HG02884 (cell line): Measurements from ENCODE around the gene TUBB4B.

Experiments
- ATAC-seq: cut with Tn5 transposase; IDR thresholded peaks from one replicate; pipeline ENCODE4 v1.9.1; 2021; ENCODE audit warnings: mild to moderate bottlenecking, moderate library complexity; ENCODE audit not compliant: unreplicated experiment

TUBB4B gene

GRCh38 chr9:137212520-137212919 is 28.6 kb upstream of the TUBB4B start:
- no peak for ATAC-seq

GRCh38 chr9:137213160-137214060 is 27.7 kb upstream of the TUBB4B start:
- ATAC-seq = no peak

GRCh38 chr9:137214620-137215019 is 26.5 kb upstream of the TUBB4B start:
- ATAC-seq = no peak

- ATAC-seq = no peak
These were observed 25.7 kb upstream of the TUBB4B start for GRCh38 chr9:137215196-137215986.

- ATAC-seq = no peak
These were observed 24.7 kb upstream of the TUBB4B start for GRCh38 chr9:137216188-137216965.

- ATAC-seq = no peak
These were observed 23.5 kb upstream of the TUBB4B start for GRCh38 chr9:137217276-137218211.

- no peak for ATAC-seq
These were observed 22.8 kb upstream of the TUBB4B start for GRCh38 chr9:137218212-137218753.

- ATAC-seq = no peak
These were observed 22.3 kb upstream of the TUBB4B start for GRCh38 chr9:137218754-137219271.

- no peak for ATAC-seq
These were observed 21.2 kb upstream of the TUBB4B start for GRCh38 chr9:137219757-137220316.

GRCh38 chr9:137220317-137221094 is 20.6 kb upstream of the TUBB4B start:
- no peak for ATAC-seq

- no peak for ATAC-seq
These were observed 20.0 kb upstream of the TUBB4B start for GRCh38 chr9:137221095-137221505.

- ATAC-seq = no peak
These were observed 19.5 kb upstream of the TUBB4B start for GRCh38 chr9:137221506-137222111.

GRCh38 chr9:137222190-137223077 is 18.7 kb upstream of the TUBB4B start, which contains the start of gene RNF208:
Gene RNF208 (minus strand): TSS chr9:137222240. CDS start chr9:137221212, 1,028 bp downstream.
- ATAC-seq = no peak

GRCh38 chr9:137223078-137223970 is 17.8 kb upstream of the TUBB4B start:
- peak; percentile 70 for ATAC-seq

- no peak for ATAC-seq
These were observed 16.0 kb upstream of the TUBB4B start, which contains the start of gene CYSRT1 for GRCh38 chr9:137224830-137225694. Gene CYSRT1 (plus strand): TSS chr9:137225174. CDS start chr9:137225622, 448 bp downstream.
